Measurements from ENCODE around the gene ZNF337. TPM values are rescaled to one million over a fixed set of nuclear protein-coding genes. Genes with fewer than 3 reads are reported as not detected.

ZNF337 gene
- total and polyA plus RNA-seq, 2 of the 13 experiments (the other 11 are each of a cell fraction or from before 2014, with no cell fraction given), result 17.0 to 19.6 TPM

DNA sequence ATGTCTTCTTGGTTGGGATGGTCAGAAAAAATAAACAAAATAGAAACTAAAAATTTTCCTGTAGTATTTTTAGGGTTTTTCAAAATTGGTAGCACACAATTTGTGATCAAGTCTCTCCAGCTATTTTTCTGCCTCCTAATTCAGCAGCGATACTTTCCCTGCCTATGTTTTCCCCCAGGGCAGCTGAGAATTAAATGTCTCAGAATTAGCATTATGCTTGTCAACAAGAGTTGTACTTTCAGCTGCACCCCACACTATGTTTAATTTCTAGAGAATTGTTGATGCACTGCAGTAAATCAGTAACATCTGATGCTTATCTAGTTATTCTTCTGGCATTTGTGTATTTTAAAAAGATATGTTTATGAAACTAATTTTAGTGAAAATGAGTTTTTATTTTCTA, 34.2 kb upstream of the ZNF337 start:
- in situ Hi-C loops (cut with HindIII; ENCODE audit: extremely low pct_ligation_motif_present, low pct_unique_long_range_greater_than_20kb), result no loop called here
- FAIRE-seq, result no peak
- WGBS (ENCODE audit: low lambda C conversion rate), result 81% methylated on average over 1 of the region's 1 CpG
- TF ChIP-seq KLF9 (CRISPR knock-in tag; IDR thresholded peaks at IDR 0.05; ENCODE audit: low read depth) (no peak), SNAPC5 (CRISPR knock-in tag; IDR thresholded peaks at IDR 0.05; ENCODE audit: borderline replicate concordance) (no peak), TFDP2 (CRISPR knock-in tag; IDR thresholded peaks at IDR 0.05) (no peak), PRPF4 (IDR thresholded peaks at IDR 0.05; ENCODE audit: low read depth, low read length, poor library complexity, severe bottlenecking) (no peak), ZEB1 (IDR thresholded peaks at IDR 0.05; ENCODE audit: insufficient replicate concordance, low read depth) (no peak), ZNF768 (CRISPR knock-in tag; IDR thresholded peaks at IDR 0.05) (no peak), MAFK (conservative IDR thresholded peaks at IDR 0.05 in 1 of 2, IDR thresholded peaks at IDR 0.05 in 1 of 2; ENCODE audit: low read length in 2 of 2) (no peak), HNF1A (IDR thresholded peaks at IDR 0.05; ENCODE audit: low read depth) (no peak), HNF1A (CRISPR knock-in tag; IDR thresholded peaks at IDR 0.05; ENCODE audit: borderline replicate concordance) (no peak), ZNF33B (CRISPR knock-in tag; IDR thresholded peaks at IDR 0.05) (no peak), NFIB (CRISPR knock-in tag; IDR thresholded peaks at IDR 0.05; ENCODE audit: borderline replicate concordance) (no peak), ZNF709 (CRISPR knock-in tag; IDR thresholded peaks at IDR 0.05) (no peak), ZC3H13 (CRISPR knock-in tag; IDR thresholded peaks at IDR 0.05) (no peak), HIC2 (CRISPR knock-in tag; IDR thresholded peaks at IDR 0.05; ENCODE audit: low read depth) (no peak), TBL1XR1 (IDR thresholded peaks at IDR 0.05; ENCODE audit: borderline replicate concordance, low read length, partially characterized antibody) (no peak), ATAD3A (CRISPR knock-in tag; IDR thresholded peaks at IDR 0.05) (no peak), TBX3 (IDR thresholded peaks at IDR 0.05; ENCODE audit: borderline replicate concordance) (no peak), NCOA2 (CRISPR knock-in tag; IDR thresholded peaks at IDR 0.05) (no peak), ZNF337 (CRISPR knock-in tag; IDR thresholded peaks at IDR 0.05; ENCODE audit: borderline replicate concordance, low read depth) (no peak)

More for the DNA sequence above, 34.2 kb upstream of the ZNF337 start:
- no peak overlapping the region for H3K4me3 ChIP-seq (replicated peaks in 1 of 3; ENCODE audit: insufficient read depth in 1 of 3, low read depth in 2 of 3, low read length in 3 of 3)
- H2AFZ ChIP-seq (ENCODE audit: low read length), result no peak overlapping the region
- DNase-seq (ENCODE audit: low spot score) (no peak), ATAC-seq (no peak)
- no peaks in the 10 kb centered on the region for H3K27me3 ChIP-seq (ENCODE audit: control insufficient read depth in 1 of 2, insufficient read depth in 2 of 2, low read length in 2 of 2)
- no peaks in the 10 kb centered on the region for H3K36me3 ChIP-seq (replicated peaks in 1 of 2; ENCODE audit: control insufficient read depth in 1 of 2, insufficient read depth in 2 of 2, low read length in 2 of 2)
- H3K79me2 ChIP-seq (ENCODE audit: insufficient read depth, low read length), result no peaks in the 10 kb centered on the region
- H4K20me1 ChIP-seq (ENCODE audit: insufficient read depth, low read length), result no peaks in the 10 kb centered on the region
- H3K9me3 ChIP-seq (ENCODE audit: low read length), result peaks cover 13% of the 10 kb centered on the region
- no peak overlapping the region for H3K4me2 ChIP-seq (ENCODE audit: low read depth, low read length)
- H3K9ac ChIP-seq (ENCODE audit: insufficient read depth, low read depth, low read length), result no peak overlapping the region
- POLR2A ChIA-PET, result no interaction called here
- no peak overlapping the region for H3K27ac ChIP-seq (ENCODE audit: extremely low read length, insufficient read depth, low read length)
- BruUV-seq (replicated peaks), result no TSS peak
- intact Hi-C loops (cut with micrococcal nuclease; ENCODE audit: unreplicated experiment), result no loop called here
- CTCF ChIA-PET (ENCODE audit: low intra/inter-chr PET ratio, low total read pairs), result no interaction called here
- H3K4me1 ChIP-seq (ENCODE audit: insufficient read depth, low read length), result no peaks in the 10 kb centered on the region
